H9 (cell line): Measurements from ENCODE around the gene TYW1. TPM values are rescaled to one million over a fixed set of nuclear protein-coding genes. Genes with fewer than 3 reads are reported as not detected.
"Not testable (repeated sequence)": the region's sequence is repeated elsewhere in the genome, so short reads cannot be mapped to it uniquely, and the experiment has no call there.

Experiments used
- DNase-seq: peaks from one replicate; pipeline ENCODE4 v3.0.0-alpha.2; 2017
- H2AFZ ChIP-seq: one replicate; pipeline ENCODE4 v1.6.1; 2013; ENCODE audit warnings: mild to moderate bottlenecking, low read length, control low read depth, moderate library complexity
- H2AK5ac ChIP-seq: 2 replicates; pipeline ENCODE4 v1.6.1; 2013; ENCODE audit warnings: low read length, control low read depth, mixed read lengths; ENCODE audit not compliant: insufficient read length
- H2BK120ac ChIP-seq: one replicate; pipeline ENCODE4 v1.6.1; 2013; ENCODE audit warnings: low read depth, mild to moderate bottlenecking, low read length, control low read depth, inconsistent platforms; ENCODE audit not compliant: poor library complexity, severe bottlenecking
- H2BK12ac ChIP-seq: 2 replicates; pipeline ENCODE4 v1.6.1; 2013; ENCODE audit warnings: low read length, control low read depth, mixed read lengths, low read depth; ENCODE audit not compliant: insufficient read length
- H2BK15ac ChIP-seq: 2 replicates; pipeline ENCODE4 v1.6.1; 2013; ENCODE audit warnings: low read depth, low read length, control low read depth
- H2BK20ac ChIP-seq: one replicate; pipeline ENCODE4 v1.6.1; 2013; ENCODE audit warnings: low read depth, mild to moderate bottlenecking, low read length, control low read depth, inconsistent platforms; ENCODE audit not compliant: poor library complexity, severe bottlenecking
- H2BK5ac ChIP-seq: 2 replicates; pipeline ENCODE4 v1.6.1; 2013; ENCODE audit warnings: low read length, control low read depth, mixed read lengths; ENCODE audit not compliant: insufficient read length
- H3K14ac ChIP-seq: 2 replicates; pipeline ENCODE4 v1.6.1; 2013; ENCODE audit warnings: low read length, control low read depth; ENCODE audit not compliant: insufficient read depth
- H3K18ac ChIP-seq: 2 replicates; pipeline ENCODE4 v1.6.1; 2013; ENCODE audit warnings: low read depth, mild to moderate bottlenecking, mixed read lengths, low read length, control low read depth; ENCODE audit not compliant: insufficient read length
- H3K23ac ChIP-seq: 2 replicates; pipeline ENCODE4 v1.6.1; 2013; ENCODE audit warnings: low read length, control low read depth, mixed read lengths, low read depth; ENCODE audit not compliant: insufficient read length
- H3K23me2 ChIP-seq: 2 replicates; pipeline ENCODE4 v1.6.1; 2013; ENCODE audit warnings: low read depth, mild to moderate bottlenecking, mixed read lengths, low read length, control low read depth; ENCODE audit not compliant: insufficient read length, poor library complexity, severe bottlenecking
- H3K27ac ChIP-seq: 2 replicates; pipeline ENCODE4 v1.5.1; 2013; ENCODE audit warnings: low read length, control low read depth, mixed read lengths, low read depth; ENCODE audit not compliant: insufficient read length
- H3K27me3 ChIP-seq: 2 replicates; pipeline ENCODE4 v1.6.1; 2013; ENCODE audit warnings: low read length, control low read depth, inconsistent platforms; ENCODE audit not compliant: insufficient read depth
- H3K4ac ChIP-seq: 2 replicates; pipeline ENCODE4 v1.6.1; 2013; ENCODE audit warnings: low read depth, mild to moderate bottlenecking, control low read depth, inconsistent platforms, low read length, moderate library complexity
- H3K4me1 ChIP-seq: 2 replicates; pipeline ENCODE4 v1.6.1; 2013; ENCODE audit warnings: low read length, control low read depth, inconsistent platforms; ENCODE audit not compliant: insufficient read depth
- H3K4me2 ChIP-seq: 2 replicates; pipeline ENCODE4 v1.6.1; 2013; ENCODE audit warnings: low read length, control low read depth, mixed read lengths; ENCODE audit not compliant: insufficient read length, insufficient read depth
- H3K56ac ChIP-seq: 2 replicates; pipeline ENCODE4 v1.6.1; 2013; ENCODE audit warnings: low read depth, mild to moderate bottlenecking, mixed read lengths, low read length, control low read depth; ENCODE audit not compliant: insufficient read length
- H3K79me1 ChIP-seq: 2 replicates; pipeline ENCODE4 v1.6.1; 2013; ENCODE audit warnings: low read depth, mild to moderate bottlenecking, moderate library complexity, low read length, control low read depth, inconsistent platforms; ENCODE audit not compliant: insufficient read depth, poor library complexity, severe bottlenecking
- H3K79me2 ChIP-seq: 2 replicates; pipeline ENCODE4 v1.6.1; 2013; ENCODE audit warnings: low read length, control low read depth, inconsistent platforms; ENCODE audit not compliant: insufficient read depth
- H3K9ac ChIP-seq: 2 replicates; pipeline ENCODE4 v1.6.1; 2013; ENCODE audit warnings: low read length, control low read depth, mixed read lengths; ENCODE audit not compliant: insufficient read length; ENCODE audit errors: extremely low read depth
- H3K9me3 ChIP-seq: one replicate; pipeline ENCODE4 v1.6.1; 2013; ENCODE audit warnings: low read depth, low read length, inconsistent platforms; ENCODE audit not compliant: control insufficient read depth
- H3T11ph ChIP-seq: one replicate; pipeline ENCODE4 v1.6.1; 2013; ENCODE audit warnings: mild to moderate bottlenecking, low read length, control low read depth, inconsistent platforms
- H4K20me1 ChIP-seq: one replicate; pipeline ENCODE4 v1.6.1; 2013; ENCODE audit not compliant: control insufficient read depth, insufficient read length, insufficient read depth
- H4K5ac ChIP-seq: 2 replicates; pipeline ENCODE4 v1.6.1; 2013; ENCODE audit warnings: low read depth, mild to moderate bottlenecking, mixed read lengths, low read length, control low read depth; ENCODE audit not compliant: insufficient read length
- H4K8ac ChIP-seq: replicated peaks from 2 replicates; pipeline ENCODE4 v1.6.1; 2013; ENCODE audit warnings: low read length, control low read depth, mixed read lengths, low read depth; ENCODE audit not compliant: insufficient read length
- H4K91ac ChIP-seq: 2 replicates; pipeline ENCODE4 v1.6.1; 2013; ENCODE audit warnings: low read depth, mild to moderate bottlenecking, moderate library complexity, mixed read lengths, low read length, control low read depth; ENCODE audit not compliant: insufficient read length
- H3K27ac Mint-ChIP-seq, 3 experiments: 2 replicates in 2 of 3; 3 replicates in 1 of 3; pipeline ENCODE4 v1.8.0; 2020 to 2021; ENCODE audit warnings: mixed read lengths in 3 of 3, mild to moderate bottlenecking in 1 of 3, moderate library complexity in 1 of 3
- H3K27me3 Mint-ChIP-seq: 2 replicates; pipeline ENCODE4 v1.8.0; 2021; ENCODE audit warnings: low read depth, mild to moderate bottlenecking, moderate library complexity, mixed read lengths
- H3K36me3 Mint-ChIP-seq, 3 experiments: 2 replicates in 2 of 3; 3 replicates in 1 of 3; pipeline ENCODE4 v1.8.0; 2020 to 2021; ENCODE audit warnings: low read depth in 3 of 3, mixed read lengths in 3 of 3; ENCODE audit not compliant: insufficient read depth in 1 of 3
- H3K4me1 Mint-ChIP-seq, 2 experiments: 2 replicates each; pipeline ENCODE4 v1.8.0; 2020; ENCODE audit warnings: mixed read lengths in 2 of 2
- H3K4me3 Mint-ChIP-seq, 2 experiments: 2 replicates in 1 of 2; 3 replicates in 1 of 2; pipeline ENCODE4 v1.8.0; 2020 to 2021; ENCODE audit warnings: mild to moderate bottlenecking in 2 of 2, mixed read lengths in 2 of 2, moderate library complexity in 1 of 2
- H3K9me3 Mint-ChIP-seq, 2 experiments: 2 replicates in 1 of 2; 3 replicates in 1 of 2; pipeline ENCODE4 v1.8.0; 2020; ENCODE audit warnings: mild to moderate bottlenecking in 2 of 2, mixed read lengths in 2 of 2, moderate library complexity in 1 of 2
- WGBS: extraction: QIAGEN DNeasy Blood & Tissue Kit; methylation state at CpG from one replicate; pipeline ENCODE4 v1.1.7; 2013; ENCODE audit warnings: missing lambda C conversion rate, low lambda C conversion rate, mixed read lengths; ENCODE audit not compliant: insufficient read length; ENCODE audit errors: extremely low coverage; 5-methylcytosine and 5-hydroxymethylcytosine counted together
- total RNA-seq: library from RNA; stranded (reverse); gene quantifications from 2 replicates; pipeline ENCODE4 v1.2.1, GENCODE V29; 2021

Gene TYW1
- total RNA-seq, 1 experiment from 2014 or later: 22.3 TPM

DNA sequence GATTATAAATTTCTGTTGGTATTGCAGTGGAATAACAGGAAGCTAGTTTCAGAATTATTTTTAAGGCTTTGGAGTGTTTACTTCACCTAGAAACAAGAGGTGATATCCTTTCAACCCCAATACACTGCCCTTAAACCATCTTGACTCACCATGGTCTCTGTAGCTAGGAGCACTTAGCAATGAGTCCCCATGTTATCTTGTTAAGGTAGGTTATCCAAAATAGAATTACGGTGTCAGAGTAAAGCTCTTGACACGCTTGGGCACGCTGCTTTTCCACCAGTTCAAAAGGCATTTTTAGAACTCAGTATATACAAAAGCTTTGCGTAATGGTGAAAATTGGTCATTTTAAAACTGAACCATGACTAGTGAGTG is 46.9 kb downstream of the TYW1 start:
- not testable (repeated sequence) for H3K4ac ChIP-seq, H2BK120ac ChIP-seq, H4K5ac ChIP-seq, H3K4me2 ChIP-seq, H3K18ac ChIP-seq, H3T11ph ChIP-seq, H2BK20ac ChIP-seq, H3K27me3 ChIP-seq, H3K9me3 ChIP-seq, H3K79me1 ChIP-seq, H3K9ac ChIP-seq, H3K23ac ChIP-seq, H2BK5ac ChIP-seq, H3K23me2 ChIP-seq, H3K27ac Mint-ChIP-seq, H4K20me1 ChIP-seq, H3K56ac ChIP-seq, H3K4me3 Mint-ChIP-seq, H4K8ac ChIP-seq, H4K91ac ChIP-seq, H2BK12ac ChIP-seq, H3K36me3 Mint-ChIP-seq, H3K9me3 Mint-ChIP-seq, H2AK5ac ChIP-seq, H3K27ac ChIP-seq, H2AFZ ChIP-seq, H3K79me2 ChIP-seq, H2BK15ac ChIP-seq, H3K27me3 Mint-ChIP-seq, H3K4me1 ChIP-seq, DNase-seq, H3K14ac ChIP-seq
- WGBS: no CpG with 5 or more reads among the region's 4 CpGs
- peaks cover 10 to 12% of the 10 kb centered on the region in 2 experiments; a peak in 2 of 4 replicates for H3K4me1 Mint-ChIP-seq
